Dermis microvascular lymphatic vessel endothelial cell (primary cell): ENCODE results near the gene VCL. TPM values are rescaled to one million over a fixed set of nuclear protein-coding genes. Genes with fewer than 3 reads are reported as not detected.

ENCODE experiments used
- DNase-seq, 2 donors: peaks; one replicate each; pipeline versions ENCODE4 v3.0.0 to v3.0.0-alpha.2; 2010; ENCODE audit warnings: low read depth in 2 of 2
- total RNA-seq: library from RNA; depleted of rRNA; stranded (reverse); fragments of >200 nt; gene quantifications from 2 replicates; pipeline ENCODE4 v1.2.1, GENCODE V29; 2014

VCL gene
- total RNA-seq, 1 donor from 2014 or later = 71.2 TPM

GRCh38 chr10:74071157-74071556 is 73.2 kb downstream of the VCL start:
- DNase-seq = peak; percentile 82 to 94

DNA sequence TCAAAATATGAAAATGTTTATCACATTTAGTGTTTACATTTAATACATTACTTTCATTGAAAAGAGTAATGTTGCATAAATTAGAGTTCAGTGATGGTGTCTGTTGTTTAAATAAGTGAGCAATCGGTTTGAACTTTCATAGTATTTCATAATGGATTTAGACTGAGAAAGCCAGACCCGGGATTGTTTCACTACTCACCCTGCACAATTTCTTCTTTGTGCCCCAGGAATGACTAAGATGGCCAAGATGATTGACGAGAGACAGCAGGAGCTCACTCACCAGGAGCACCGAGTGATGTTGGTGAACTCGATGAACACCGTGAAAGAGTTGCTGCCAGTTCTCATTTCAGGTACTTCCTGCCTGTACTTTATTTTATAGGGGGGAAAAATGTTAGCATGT is 74.6 kb downstream of the VCL start:
- DNase-seq = peak in 1 of 2 donors; percentile 32

DNA sequence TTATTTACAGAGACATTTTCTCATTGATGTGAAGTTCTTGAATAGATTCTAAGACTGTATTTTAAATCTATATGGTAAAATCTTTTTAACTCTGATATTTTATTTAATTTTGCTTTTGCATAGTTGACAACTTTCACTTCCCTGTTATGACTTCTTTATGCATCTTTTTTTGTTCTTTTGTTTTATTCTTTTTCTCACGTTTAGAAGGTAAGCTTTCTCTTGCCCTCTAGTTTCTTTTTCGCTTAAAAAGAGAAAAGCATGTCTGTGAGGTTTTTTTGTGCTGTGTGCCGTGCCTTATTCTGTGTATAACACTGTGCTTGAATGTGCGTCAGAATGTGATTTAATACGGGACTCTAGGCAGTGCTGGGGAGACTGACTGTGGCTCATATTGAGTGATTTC is 78.0 kb downstream of the VCL start:
- no peak for DNase-seq

DNA sequence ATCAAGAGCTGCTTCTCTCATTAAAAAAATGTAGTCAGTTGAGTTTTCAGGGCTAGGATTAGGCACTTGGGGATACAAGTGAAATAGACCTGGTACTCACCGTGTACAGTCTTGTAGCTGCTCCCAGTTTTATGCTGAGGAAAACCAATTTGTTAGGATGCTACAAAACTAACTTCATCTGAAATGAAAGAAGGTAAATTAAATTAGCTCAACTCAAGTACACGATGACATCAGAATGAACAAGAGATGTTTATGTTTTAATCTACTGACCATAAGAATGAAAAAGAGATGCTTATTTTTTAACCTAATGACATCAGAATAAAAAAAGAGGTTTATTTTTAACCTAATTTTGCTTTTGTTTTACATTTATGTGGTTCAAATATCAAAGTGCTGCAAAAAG is 79.0 kb downstream of the VCL start:
- no peak for DNase-seq

DNA sequence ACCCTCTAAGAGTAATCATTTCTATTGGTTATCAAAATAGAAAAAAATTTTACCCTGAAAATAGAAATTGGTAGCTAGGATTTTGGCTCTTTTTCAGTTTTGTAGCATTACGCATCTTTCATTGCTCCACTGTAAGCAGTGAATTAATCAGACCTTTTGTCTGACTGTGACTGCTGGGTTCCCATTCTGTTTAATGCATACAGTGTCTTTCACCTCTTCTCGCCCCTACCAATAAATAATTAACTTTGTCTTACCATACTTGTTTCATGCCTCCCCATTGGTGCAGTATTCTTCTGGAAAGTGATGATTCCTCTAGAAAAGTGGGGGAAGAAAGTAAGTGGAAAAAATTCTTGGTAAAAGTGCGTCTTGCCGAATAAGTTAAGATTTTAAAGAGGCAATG is 79.5 kb downstream of the VCL start:
- DNase-seq = no peak

DNA sequence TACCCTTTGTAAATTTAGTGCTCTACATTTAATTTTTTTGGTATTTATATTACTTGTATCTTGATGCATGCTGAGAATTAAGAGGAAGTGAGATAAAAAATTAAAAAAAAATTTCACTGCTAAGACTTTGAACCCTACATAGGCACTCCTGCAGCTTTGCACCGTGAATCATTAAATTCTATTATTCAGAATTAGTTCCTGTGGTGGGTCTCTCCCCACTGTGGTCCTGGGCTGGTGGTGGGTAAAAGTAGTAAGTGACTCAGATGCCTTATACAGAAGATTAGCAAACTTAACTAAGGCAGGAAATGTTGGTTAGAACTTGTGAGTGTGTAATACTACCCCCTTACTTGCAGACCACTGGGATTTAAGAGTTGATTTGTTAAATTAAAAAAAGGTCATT is 80.1 kb downstream of the VCL start:
- peak in 1 of 2 donors; percentile 49 for DNase-seq

DNA sequence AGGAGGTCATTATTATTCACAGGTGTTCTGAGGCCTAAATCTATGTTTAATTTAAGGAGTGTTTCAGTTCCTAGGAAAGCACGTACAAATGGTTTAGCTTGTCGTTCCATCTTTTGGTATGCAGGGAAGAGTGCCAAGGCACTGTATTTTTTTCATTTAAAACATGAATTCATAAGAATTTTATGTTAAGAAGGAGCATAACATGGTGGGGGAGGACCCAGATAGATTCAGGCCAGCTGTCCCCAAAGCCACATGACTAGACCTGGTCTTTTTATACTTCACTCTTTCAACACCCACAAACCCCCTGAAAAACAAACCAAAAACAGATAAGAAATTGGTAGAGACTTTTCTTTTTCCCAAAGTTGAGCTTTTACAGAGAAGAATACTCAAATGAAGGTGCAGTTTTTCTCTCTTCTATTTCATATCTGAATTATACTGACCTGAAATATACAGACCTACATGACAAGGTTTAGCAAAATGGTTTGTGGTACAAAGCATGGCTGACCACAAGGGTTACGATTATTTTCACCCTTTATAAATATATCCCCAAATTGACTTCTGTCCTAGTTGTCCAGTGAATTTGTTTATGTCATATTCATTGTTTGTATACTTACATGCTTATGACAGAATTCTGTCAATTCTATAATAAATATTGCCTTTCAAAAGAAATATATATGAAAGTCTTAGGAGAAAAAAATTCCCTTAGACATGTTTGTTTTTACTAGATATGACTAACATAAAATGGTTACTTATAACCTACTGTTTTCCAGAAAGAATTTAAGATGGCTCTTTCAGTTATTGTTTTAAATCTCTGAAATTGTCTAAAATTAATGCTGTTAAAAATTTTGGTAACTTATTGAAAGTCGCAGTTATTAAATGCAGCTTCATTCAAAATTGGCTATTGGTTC is 81.4 kb downstream of the VCL start:
- DNase-seq = no peak

GRCh38 chr10:74079936-74080590 is 82.1 kb downstream of the VCL start:
- DNase-seq = peak in 1 of 2 donors; percentile 37

DNA sequence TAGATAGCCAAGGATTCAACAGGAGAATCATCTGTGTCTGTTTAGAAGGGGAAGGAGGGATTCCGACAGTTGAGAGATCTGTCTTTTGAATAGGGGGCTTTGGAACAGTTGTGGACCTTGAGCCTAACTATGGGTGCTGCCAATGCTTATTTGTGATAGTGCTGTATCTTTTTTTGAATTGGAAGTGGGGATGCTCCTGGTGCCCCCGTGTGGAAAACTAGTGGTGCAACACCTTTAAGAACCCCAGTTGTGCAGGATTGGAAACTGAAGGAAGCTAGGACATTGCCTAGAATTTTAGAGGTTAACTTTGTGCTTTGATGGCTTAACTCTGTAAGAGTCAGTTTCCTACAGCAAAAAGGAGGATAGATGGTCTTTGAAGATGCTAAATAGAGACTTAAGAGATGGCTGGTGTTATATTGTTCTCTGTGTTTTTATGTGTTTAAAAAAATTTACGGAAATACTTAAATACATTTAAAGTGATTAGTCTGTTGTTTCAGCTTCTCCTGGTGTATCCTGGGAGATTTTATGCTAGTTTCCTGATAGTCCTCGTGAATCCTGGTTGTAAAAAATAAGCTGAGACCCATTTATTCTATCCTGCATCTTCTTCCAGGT is 83.4 kb downstream of the VCL start:
- peak; percentile 44 to 67 for DNase-seq

GRCh38 chr10:74081941-74082718 is 84.2 kb downstream of the VCL start:
- peak; percentile 46 to 59 for DNase-seq

- DNase-seq = no peak
Observed at GRCh38 chr10:74083304-74083703, 85.4 kb downstream of the VCL start.

GRCh38 chr10:74084955-74085354 is 87.0 kb downstream of the VCL start:
- no peak for DNase-seq

GRCh38 chr10:74086317-74086716 is 88.4 kb downstream of the VCL start:
- no peak for DNase-seq

DNA sequence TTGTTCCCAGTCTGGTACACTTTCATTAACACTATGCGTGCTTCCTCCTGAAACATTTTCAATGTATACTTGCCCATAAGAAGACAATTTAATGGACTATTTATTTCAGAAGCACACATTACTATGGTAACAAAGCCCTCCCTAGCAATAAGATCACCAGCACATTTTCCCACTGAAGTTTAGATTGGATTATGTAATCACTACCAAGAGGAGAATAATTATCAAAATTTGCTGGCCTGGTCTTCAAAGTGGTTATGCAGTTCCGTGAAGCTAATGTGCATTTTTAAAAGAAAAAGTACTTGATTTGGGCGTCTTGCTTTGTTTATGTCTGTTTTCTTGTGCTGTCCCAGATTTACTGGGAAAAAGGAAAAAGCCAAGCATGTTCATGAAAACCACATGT is 90.8 kb downstream of the VCL start:
- no peak for DNase-seq

GRCh38 chr10:74092372-74092771 is 94.5 kb downstream of the VCL start:
- DNase-seq = no peak

DNA sequence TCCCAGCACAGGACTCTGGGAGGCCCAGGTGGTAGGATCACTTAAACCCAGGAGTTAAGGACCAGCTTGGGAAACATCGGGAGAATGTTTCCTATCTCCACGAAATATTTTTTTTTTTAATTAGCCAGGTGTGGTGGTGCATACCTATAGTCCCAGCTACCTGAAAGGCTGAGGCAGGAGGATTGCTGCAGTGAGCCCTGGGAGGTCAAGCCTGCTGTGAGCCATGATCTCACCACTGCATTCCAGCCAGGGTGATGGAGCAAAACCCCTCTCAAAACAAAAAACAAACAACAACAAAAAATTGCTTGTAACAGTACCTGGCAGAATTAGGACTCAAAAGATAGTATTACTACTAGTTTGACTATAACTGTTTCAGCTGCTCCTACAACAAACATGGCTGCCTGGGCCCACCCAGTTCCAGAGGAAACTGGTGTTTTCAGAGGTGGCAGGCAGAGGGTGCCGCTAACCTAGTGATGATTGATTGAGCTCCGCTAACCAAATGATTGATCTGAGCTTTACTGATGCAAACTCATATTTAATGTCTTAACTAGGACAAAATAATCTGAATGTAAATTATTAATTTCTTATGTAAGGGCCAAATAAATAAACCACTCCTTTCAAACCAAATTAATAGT is 95.7 kb downstream of the VCL start:
- DNase-seq = no peak

GRCh38 chr10:74094231-74094630 is 96.3 kb downstream of the VCL start:
- no peak for DNase-seq

- DNase-seq = no peak
Observed at GRCh38 chr10:74096777-74097176, 98.9 kb downstream of the VCL start.

DNA sequence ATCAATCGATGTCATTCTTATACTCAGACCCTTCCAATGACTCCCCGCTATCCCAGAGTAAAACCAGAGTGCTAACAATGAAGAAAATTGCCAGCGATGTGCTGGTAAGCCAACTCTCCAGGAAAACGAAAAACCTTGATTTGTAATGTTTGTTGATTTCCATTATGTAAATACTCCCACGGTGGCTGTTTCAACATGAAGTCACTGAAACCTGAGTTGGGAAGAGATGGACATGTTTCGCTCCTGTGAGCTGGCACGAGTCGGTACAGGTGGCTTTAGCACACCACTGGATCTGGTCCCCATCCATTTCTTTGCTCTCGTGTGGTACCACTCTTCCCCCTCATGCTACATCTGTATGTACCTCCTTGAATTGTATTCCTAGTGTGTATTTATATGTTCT is 99.9 kb downstream of the VCL start:
- no peak for DNase-seq

- DNase-seq = no peak
Observed at GRCh38 chr10:74099420-74099819, 101.5 kb downstream of the VCL start.

DNA sequence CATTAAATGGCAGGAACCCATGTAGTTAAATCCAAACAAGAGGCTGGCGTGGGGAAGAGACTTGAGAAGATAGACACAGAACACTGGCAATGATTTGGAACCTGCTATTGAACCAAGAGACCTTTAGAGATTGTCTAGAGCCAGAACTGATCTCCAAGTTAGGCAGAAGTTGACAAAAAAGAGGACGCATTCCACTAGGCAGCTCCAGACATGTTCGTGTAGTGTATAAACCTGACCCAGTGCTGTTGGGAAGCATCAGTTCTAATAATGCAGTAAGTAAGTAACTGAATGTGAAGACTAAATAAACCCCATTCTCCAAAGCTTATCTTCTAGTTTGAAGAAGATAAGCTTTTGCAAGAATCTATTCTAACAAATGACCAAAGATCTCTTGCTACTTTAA is 101.9 kb downstream of the VCL start:
- DNase-seq = no peak
